Measurements from ENCODE around the gene PLA2G4B.

GRCh38 chr15:41855261-41855961 is 16.8 kb downstream of the PLA2G4B start:
- TF ChIP-seq CTCF (IDR thresholded peaks at IDR 0.05; ENCODE audit: poor library complexity) (no peak), EZH2 (IDR thresholded peaks at IDR 0.05; ENCODE audit: borderline replicate concordance) (no peak)
